Nucleus accumbens (tissue), 56 donors: ENCODE data around the gene MAP4K4.

Experiments used
- DNase-seq, 56 donors: peaks; one replicate each; lab custom pipeline; 2025; lab: John Stamatoyannopoulos, UW

The MAP4K4 gene

DNA sequence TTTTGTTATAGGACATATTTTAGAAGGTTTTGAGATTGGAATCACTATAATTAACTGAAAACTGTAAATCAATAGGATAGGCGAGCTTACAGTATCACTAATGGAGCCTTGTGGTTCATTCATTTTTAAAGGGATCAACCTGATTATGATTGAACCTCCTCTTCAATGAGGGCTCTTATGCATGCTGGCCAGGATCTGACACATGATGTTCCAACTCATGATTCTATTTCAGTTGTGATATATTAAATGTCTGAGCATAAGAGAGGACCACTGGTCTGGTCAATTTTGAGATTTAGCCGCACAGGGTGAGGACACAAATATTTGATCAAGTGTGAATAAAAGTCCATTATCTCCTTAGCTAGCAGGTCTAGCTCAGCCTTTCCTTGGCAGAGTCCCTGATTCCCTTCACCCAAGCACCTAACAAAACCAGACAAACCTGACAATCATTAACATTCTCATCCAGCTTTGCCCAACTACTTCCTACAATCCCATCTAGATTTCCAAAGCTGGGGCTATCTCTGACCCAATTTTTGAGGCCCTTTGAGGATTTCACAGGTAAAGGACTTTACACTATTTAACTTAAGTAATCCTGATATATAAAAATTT lies 6.9 kb upstream of the MAP4K4 start:
- DNase-seq, result no peak

DNA sequence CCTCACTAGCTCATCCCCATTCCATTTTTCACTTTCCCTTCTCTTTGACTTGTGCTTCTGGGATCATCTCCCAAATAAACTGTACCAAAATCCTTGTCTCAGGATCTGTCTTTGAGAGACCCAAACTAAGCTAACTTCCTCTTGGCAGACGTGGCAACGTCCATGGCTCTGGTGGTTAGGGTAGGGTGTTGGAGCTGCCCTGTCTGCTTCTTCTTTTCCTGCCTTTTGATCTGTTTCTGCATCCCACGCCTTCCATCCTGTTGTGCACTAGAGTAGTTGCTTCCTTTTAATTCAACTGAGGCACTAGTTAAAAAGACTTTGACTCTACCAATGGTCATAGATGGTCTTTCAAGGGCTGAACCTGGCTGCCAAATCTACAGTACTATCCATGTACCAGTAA lies 5.5 kb upstream of the MAP4K4 start:
- peak in 1 of 56 donors; percentile 12 for DNase-seq

DNA sequence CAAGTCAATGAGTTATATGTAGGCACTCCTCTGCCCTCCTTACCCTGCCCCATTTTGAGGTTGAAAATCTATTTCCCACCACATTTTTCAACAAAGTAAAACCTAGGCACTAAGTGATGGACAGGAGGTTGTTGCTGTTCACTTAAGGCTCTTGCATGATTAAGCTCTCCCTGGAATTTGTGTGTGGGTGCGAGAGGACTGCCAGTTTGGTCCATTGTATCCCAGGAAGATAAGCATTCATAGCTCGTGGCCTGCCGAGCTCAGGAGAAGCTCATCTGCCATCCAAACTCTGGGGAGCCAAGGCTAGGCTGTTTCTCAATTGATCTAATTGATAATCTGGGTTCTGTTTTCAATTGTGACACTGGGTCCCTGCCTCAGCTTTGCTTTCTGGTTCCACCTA lies 4.7 kb upstream of the MAP4K4 start:
- DNase-seq, result no peak

DNA sequence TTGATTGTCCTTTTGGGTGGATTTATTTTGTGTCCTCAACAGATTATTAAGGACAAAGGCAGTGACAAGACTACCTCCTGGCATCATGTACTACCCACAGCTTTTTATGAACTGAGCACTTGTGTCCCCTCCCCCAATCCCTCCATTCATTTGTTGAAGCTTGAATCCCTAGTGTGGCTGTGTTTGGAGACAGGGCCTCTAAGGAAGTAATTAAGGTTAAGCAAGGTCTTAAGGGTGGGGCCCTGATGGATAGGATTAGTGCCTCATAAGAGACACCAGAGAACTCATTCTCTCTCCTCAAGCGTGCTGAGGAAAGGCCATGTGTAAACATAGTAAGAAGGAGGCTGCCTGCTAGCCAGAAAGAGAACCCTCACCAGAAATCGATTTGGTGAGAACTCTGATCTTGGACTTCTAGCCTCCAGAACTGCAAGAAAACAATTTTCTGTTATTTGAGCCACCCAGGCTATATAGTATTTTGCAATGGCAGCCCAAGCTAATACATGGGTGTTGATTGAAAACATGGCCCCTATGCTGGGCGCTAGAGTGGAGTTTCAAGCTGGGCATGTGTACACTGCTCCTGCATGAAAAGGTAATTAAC lies 3.4 kb upstream of the MAP4K4 start:
- no peak for DNase-seq

DNA sequence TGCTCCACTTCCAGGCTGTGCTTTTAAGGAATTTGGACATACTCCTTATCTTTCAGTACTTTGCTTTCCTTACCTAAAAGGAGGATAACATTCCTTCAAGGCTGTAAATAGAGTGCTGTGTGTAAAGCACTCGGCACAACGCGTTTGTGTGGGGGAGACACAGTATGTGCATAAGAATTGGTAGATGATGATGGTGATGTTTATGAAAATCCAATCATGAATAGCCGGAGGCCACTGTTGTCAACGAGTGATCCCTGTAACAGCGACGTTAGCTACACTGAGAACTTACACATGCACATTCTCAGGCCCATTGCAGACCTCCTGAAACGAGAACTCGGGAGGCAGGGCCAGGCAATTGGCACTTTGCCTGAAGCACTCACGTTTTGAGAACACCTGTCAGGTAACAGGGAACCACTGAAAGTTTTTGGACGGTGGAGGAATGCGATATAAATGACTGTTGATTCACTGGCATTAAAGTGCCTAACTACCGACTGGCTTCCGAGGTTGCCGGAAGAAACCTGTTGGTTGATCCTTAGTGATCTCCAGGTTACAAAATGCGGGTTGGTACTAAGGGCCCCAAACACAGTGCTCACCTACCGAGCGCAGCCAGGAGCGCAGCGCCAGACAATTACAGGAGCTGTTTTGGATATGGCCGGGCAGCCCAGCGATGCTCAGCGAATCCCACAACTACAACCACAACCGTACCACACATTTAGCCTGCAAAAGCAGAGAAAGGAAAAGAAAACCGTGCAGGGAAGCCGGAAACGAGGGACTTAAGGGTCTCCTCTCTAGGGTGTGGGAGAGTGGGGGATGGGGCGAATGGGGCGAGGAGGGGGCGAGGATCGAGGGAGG lies 1.0 kb upstream of the MAP4K4 start:
- DNase-seq, result peak in 20 of 56 donors; percentile 30 to 82 (median 64)

DNA sequence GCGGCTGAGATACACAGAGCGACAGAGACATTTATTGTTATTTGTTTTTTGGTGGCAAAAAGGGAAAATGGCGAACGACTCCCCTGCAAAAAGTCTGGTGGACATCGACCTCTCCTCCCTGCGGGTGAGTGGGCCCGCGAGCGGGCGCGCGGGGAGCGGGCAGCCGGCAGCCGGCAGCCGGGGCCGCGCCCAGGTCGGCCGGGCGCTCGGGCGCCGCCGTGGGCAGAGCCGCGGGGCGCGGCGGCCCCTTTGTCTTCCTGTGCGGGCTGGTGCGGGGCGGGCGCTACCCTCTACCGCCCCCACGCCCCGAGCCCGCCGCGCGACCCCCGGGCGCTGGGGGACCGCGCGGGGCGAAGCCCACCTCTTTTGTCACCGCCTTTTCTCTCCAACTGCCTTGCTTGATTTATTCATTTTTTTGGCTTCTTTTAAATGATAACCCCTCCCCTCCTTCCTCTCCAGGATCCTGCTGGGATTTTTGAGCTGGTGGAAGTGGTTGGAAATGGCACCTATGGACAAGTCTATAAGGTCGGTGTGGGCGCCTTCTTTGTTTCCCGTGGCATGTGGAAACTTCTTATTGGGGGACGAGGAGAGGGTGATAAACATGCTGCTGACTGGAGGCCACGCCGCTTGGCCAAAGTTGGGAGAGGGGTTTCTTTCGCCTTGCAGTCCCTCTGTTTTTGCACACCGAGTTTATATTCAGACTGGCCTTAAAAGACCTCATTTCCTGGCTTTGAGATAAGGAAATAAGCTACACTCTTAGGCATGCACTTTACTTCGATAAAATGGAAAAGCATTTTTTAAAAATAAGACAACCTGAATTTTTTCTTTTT lies 722 bp downstream of the MAP4K4 start:
- peak in 12 of 56 donors; percentile 3 to 51 (median 34) for DNase-seq

DNA sequence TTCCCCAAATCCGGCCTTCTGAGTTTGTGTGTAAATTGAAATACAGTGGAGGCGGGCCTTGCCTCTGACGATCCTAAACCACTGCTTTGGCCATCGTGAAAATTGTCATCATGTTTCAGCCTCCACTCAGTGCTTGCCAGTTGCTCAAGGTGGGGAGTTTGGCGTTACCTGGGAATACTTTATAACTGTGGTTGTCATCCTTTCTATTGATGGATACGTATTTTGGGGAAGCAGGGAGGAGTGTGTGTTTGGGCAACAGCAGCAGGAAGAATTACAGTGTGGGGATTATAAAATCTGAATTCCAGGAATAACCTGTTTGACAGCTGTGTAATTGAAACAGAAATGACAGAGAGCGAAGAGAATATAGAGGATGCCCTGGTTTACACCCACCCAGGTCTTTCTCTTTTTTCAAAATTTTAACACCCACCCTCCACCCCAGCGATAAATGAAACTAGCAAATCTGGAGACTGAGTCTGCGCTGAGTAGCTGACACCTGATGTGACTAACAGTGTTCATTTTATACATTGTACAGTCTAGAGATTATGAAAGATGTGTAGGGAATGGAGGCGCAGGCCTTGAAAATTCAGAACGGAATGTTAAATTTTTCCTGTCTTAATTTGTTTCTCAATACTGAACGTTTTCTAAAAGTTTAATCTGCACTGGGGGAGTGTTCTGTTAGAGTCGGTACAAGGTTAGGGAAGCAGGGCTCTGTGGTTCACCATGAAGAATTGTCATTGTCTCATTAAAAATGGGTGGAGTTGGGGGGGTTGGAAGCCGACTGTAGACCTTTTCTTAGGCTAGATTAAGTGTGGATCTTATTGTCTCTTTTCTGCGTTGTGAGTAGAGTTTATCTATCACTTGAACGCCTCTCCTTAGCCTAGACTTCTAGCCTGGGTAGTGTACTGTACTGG lies 1.6 kb downstream of the MAP4K4 start:
- peak in 20 of 56 donors; percentile 7 to 57 (median 26) for DNase-seq

DNA sequence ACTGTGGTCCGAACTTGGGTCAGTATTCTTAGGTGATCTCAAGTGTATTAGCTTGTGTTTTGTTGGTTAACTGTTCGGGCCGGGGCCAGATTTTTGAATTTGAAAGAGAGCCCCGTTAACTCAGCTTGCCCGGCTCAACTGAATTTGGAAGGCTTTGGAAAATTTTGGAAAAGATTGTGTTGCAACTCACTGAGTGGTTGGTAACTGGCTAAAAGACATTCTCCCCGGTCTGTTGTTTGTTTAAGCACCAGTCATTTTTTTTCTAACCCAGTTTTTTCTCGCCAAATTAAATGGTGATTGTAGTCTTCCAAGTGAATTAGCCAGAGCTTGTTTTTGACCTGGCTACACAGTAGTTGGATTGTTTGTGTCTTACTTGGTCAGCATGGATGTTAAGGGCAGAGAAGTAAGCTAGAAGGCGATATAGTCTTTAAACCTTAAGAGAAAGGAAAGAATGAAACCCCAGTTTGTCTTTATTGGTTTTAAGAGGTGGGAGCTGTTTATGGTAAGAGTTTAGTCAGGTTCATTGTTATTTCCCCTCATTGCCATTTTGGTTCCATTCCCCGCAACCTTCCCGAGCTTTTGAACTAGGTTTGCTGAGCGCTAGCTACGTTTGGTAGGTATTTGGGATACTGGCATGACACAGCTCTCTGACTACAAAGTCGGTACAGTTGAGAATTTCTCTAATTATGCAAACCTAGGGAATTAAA lies 2.4 kb downstream of the MAP4K4 start:
- peak in 10 of 56 donors; percentile 16 to 48 (median 25) for DNase-seq

DNA sequence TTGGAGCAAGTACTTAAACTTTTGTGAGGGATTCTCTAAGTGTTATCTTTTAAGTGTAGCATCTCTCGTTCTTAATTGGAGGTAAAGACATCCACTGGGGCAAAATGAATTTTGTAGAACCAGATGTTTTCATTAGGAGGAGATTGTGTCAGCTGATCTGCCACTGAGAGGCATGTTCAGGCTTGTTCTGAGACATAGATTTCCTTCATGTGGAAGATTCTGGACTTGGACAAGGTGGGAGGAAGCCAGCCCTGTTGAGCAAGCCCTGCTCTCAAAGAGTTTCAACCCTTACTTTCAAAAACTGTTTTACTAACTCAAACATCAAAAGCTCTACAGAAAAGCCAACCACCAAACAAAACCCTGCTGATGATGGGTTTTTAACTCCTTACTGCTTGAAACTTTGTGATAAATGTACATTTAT lies 6.5 kb downstream of the MAP4K4 start:
- peak in 5 of 56 donors; percentile 2 to 24 (median 14) for DNase-seq

DNA sequence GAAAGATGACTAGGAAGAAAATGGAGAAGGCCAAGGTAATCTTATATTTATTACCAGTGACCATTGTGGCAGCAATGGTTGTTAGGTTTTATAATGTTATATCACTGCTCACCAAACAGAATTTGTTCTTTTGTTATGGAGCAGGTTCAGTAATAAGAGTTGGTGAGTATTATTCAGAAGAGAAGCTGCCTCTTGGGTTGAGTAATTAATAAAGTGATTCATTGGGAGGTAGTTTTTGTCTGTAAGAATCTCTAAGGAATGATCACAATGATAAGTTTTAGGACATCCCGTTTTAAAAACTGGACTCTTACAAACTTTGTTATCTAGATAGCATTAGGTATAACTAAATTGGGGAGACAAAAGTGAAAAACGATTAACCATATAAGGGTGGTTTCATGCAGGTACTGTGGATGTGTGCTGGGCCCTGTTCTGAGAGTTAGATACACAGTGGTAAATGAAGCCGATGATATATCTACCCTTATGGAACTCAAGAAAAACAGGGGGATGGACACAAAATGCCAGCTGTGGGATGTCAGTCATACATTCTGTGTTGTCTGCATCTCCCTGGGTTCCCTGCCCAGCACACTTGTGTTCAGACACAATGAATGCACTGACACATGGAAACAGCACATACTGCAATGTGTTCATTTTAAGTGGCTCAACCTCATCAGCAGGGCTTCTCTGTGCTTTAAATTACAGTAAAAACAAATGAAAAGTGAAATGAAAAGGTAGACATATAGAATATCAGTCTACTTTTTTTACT lies 7.5 kb downstream of the MAP4K4 start:
- no peak for DNase-seq

DNA sequence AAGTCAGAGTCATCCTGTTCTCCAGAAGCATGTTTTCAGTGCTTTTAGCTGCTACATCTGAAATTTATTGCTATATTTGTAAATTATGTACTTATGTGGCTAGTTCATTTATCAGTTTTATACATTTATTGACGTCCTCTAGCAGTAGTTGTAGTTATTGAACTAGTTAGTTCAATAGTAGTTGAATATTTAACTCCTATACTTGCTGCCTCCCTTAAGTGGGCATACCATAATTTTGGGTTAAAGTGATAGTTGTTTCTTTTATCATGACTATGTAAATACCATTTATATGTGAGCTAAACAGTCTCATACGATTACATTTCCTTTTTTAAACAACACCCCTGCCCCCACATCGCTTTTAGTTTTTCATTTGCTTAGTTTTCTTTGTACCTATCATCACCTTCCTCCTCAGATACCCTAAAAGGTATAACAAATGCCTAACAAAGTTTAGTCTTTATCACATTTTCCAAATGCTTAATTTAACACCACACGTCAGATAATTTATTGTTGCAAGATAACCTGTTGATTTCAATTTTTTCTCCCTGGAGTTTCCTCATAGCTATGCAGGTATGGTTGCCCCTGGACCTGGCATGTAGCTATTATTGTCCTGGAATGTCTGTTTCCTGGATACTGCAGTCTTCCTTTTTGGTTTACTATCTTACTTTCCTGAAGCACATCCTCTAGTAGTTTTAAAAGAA lies 8.8 kb downstream of the MAP4K4 start:
- no peak for DNase-seq

DNA sequence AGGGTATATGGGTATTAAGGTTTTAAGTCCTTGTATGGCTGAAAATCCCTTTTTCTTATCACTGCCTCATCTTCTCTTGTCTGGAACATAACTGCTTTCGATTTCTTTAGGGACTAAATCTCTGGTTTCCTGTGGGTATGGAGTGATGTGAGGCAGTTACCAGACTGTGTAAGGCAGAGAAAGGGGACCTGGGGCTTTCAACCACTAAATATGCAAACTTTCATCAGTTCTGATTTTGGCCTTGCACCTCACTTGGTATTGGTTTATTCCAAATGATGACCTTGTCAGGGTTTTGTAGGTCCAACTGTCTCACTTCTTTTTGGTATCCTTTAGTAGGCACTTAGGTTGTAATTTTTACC lies 9.3 kb downstream of the MAP4K4 start:
- DNase-seq, result no peak

DNA sequence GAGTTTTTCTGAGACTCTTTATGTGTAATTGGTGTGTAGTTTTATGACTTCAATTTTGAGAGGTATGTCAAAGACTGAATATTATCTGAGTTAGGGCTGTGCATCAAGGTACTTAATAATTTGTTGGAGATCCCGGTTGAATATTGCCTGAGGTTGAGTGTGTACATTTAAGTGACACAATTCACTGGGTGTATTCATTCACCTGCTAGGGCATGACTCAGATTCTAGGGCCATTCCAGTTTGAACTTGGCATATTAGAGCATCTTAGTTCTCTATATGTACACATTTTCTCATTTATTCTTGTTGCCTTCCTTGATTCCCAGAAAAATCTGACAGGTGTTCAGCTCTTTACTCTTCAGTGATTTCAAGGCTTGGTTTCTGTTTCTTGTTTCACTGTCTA lies 12.5 kb downstream of the MAP4K4 start:
- no peak for DNase-seq

DNA sequence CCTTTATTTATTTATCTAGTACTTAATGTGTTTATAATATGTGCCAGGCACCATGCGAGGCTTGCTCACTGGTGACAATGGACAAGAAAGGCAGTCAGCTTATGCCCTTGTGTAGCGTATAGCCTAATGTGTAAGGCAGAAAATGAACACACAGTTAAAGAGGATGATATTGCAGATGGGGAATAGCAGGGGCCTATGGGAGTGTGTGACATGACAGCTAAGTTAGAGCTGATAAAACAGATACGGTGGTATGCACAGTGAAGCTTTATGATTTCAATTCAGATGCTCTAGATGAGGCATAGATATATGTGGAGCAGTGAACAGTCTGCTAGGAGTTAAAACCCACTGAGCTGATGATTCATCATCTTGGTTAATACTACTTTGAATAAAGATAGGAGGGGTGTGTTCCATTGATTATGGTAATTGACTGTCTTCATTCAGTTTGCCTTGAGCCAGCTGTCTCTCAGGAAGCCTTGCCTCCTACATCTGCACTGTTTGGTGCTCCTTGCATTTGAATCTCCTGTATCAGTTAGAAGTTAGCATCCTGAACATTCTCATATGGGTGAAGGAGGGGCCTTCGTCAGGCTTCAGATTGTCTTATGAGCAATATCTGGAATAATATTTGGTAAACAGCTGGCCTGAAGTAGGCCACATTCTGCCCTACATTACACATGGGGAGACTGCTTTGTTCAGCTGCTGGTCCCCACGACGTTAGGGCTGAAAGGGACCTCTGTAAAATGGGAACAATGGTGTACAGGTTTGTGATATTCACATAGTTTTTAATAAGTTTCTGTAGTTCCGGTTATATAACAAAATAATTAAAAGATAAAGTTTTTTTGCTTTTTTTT lies 13.2 kb downstream of the MAP4K4 start:
- DNase-seq, result no peak

DNA sequence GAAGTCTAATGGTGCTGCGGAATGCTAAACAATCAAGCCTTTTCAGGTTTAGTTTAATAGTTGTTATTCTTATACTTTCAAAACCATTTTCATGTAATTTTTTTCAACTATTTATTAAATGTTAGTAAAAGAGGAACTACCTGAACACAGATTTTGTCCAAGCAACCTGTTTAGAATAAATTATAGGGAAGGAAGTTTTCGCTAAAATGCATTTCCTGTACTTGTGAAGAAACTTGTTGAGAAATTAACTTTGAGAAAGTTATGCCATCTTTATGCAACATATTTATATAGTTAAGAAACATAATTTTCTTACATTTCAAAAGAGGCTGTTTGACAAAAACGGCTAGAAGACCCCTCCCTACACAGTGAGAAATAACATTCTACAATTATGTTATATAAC lies 16.6 kb downstream of the MAP4K4 start:
- no peak for DNase-seq

DNA sequence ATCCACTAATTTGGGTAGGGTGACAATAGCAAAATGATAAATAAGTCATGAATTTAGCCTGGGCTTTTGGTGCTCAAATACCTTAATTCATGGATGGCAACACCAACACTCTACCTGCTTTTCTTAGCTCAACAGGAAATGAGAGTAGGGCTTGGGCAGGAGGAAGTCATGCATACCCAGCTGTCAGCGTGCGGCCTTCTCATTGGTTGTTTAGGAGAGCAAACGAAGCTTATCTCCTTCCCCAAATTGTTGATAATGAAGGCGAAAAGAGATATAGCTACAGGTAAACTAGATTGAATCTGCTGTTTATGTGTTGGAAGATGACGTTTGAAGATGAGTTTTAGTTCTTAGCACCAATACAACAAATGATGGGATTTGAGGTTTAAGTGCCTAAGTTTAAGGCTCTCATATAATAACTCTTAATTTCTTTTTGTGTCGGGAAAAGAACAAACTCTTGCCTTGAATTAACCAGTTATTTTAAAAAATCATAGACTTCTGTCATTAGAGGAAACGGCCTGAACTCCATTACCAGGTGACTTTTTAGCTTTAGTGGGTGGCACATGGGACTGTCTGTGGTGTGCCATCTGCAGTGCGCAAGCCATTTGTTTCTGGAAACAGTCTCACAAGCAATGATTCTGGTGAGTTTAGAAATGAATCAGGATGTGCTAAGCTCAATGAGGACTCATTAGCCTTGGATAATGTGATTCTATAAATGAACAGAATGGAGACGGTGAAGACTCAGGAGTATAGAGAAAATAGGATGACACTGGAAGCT lies 19.8 kb downstream of the MAP4K4 start:
- no peak for DNase-seq
